ENCODE results near the gene AVPR1B.

AVPR1B gene

GRCh38 chr1:206089341-206089740, 27.8 kb downstream of the AVPR1B start:
- no peak for ATAC-seq (replicated peaks; ENCODE audit: extremely low read depth, poor library complexity, severe bottlenecking)
- Mint-ChIP-seq H3K36me3 (ENCODE audit: insufficient read depth) (no peaks in the 10 kb centered on the region), H3K27ac (ENCODE audit: low read depth) (no peak overlapping the region), H3K4me3 (no peak overlapping the region), H3K9me3 (no peaks in the 10 kb centered on the region), H3K4me1 (no peaks in the 10 kb centered on the region), H3K27me3 (peaks cover 15% of the 10 kb centered on the region)
- no peak for DNase-seq (ENCODE audit: low spot score in 2 of 2)

- Mint-ChIP-seq H3K36me3 (ENCODE audit: insufficient read depth) (no peaks in the 10 kb centered on the region), H3K4me3 (no peak overlapping the region), H3K27me3 (peaks cover 6% of the 10 kb centered on the region), H3K4me1 (no peaks in the 10 kb centered on the region), H3K9me3 (no peaks in the 10 kb centered on the region), H3K27ac (ENCODE audit: low read depth) (no peak overlapping the region)
- ATAC-seq (replicated peaks; ENCODE audit: extremely low read depth, poor library complexity, severe bottlenecking) (no peak), DNase-seq (ENCODE audit: low spot score in 2 of 2) (no peak)
Measured at GRCh38 chr1:206087091-206087490, 30.1 kb downstream of the AVPR1B start.

DNA sequence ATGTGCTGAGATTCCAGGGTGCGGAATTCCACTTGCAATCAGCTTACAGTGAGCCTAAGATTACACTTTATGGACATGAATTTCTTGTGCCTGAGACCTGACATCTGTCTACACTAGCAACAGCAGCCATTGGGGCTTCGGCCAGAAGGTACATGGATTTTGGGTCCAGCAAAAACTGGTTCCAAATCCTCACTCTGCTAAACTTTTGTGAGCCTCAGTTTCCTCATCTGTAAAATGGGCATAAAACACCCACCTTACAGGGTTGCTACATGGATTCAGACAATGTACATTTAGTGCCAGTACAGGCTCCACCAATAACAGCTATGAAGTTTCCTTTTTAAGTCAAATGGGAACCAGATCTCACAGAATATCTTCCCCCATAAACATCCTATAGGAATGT, 33.4 kb downstream of the AVPR1B start:
- H3K27me3 Mint-ChIP-seq = no peaks in the 10 kb centered on the region
- H3K27ac Mint-ChIP-seq (ENCODE audit: low read depth) = no peak overlapping the region
- H3K9me3 Mint-ChIP-seq = no peaks in the 10 kb centered on the region
- no peaks in the 10 kb centered on the region for H3K36me3 Mint-ChIP-seq (ENCODE audit: insufficient read depth)
- no peak for DNase-seq (ENCODE audit: low spot score in 2 of 2)
- ATAC-seq (replicated peaks; ENCODE audit: extremely low read depth, poor library complexity, severe bottlenecking) = no peak
- H3K4me1 Mint-ChIP-seq = peaks cover 17% of the 10 kb centered on the region
- H3K4me3 Mint-ChIP-seq = no peak overlapping the region

GRCh38 chr1:206082831-206083695, 34.1 kb downstream of the AVPR1B start:
- no peak overlapping the region for H3K4me3 Mint-ChIP-seq
- H3K4me1 Mint-ChIP-seq = peaks cover 17% of the 10 kb centered on the region
- H3K9me3 Mint-ChIP-seq = no peaks in the 10 kb centered on the region
- DNase-seq (ENCODE audit: low spot score in 2 of 2) (no peak), ATAC-seq (replicated peaks; ENCODE audit: extremely low read depth, poor library complexity, severe bottlenecking) (no peak)
- H3K27me3 Mint-ChIP-seq = no peaks in the 10 kb centered on the region
- H3K36me3 Mint-ChIP-seq (ENCODE audit: insufficient read depth) = no peaks in the 10 kb centered on the region
- H3K27ac Mint-ChIP-seq (ENCODE audit: low read depth) = no peak overlapping the region

DNA sequence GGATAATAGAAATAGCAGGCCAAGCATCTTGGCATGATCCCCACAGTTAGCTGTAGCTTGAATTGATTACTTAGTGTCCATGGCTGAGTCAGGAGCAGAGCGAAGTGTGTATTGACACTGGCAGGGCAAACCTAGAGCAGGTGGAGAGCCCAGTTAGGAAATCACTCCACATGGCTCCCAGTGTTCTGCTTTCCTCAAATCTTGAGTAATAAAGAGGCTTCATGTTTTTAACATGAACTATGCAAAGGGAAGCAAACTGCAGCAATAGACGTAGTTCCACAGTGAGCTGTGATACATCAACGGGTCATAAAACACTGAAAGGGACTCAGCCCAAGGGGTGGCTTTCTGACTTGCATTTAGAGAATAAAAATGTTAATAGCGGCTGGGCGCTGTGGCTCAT, 35.3 kb downstream of the AVPR1B start:
- ATAC-seq (replicated peaks; ENCODE audit: extremely low read depth, poor library complexity, severe bottlenecking) (no peak), DNase-seq (ENCODE audit: low spot score in 2 of 2) (no peak)
- no peaks in the 10 kb centered on the region for H3K36me3 Mint-ChIP-seq (ENCODE audit: insufficient read depth)
- no peak overlapping the region for H3K27ac Mint-ChIP-seq (ENCODE audit: low read depth)
- H3K4me1 Mint-ChIP-seq = peaks cover 17% of the 10 kb centered on the region
- no peaks in the 10 kb centered on the region for H3K9me3 Mint-ChIP-seq
- no peaks in the 10 kb centered on the region for H3K27me3 Mint-ChIP-seq
- no peak overlapping the region for H3K4me3 Mint-ChIP-seq

GRCh38 chr1:206080026-206080820, 37.0 kb downstream of the AVPR1B start:
- DNase-seq (ENCODE audit: low spot score in 2 of 2) (no peak), ATAC-seq (replicated peaks; ENCODE audit: extremely low read depth, poor library complexity, severe bottlenecking) (peak; percentile 49)
- Mint-ChIP-seq H3K27ac (ENCODE audit: low read depth) (no peak overlapping the region), H3K27me3 (peaks cover 1% of the 10 kb centered on the region), H3K9me3 (no peaks in the 10 kb centered on the region), H3K36me3 (ENCODE audit: insufficient read depth) (no peaks in the 10 kb centered on the region), H3K4me3 (peak overlapping the region; percentile 23), H3K4me1 (peaks cover 17% of the 10 kb centered on the region)

GRCh38 chr1:206079135-206079534, 38.1 kb downstream of the AVPR1B start:
- Mint-ChIP-seq H3K27me3 (peaks cover 12% of the 10 kb centered on the region), H3K36me3 (ENCODE audit: insufficient read depth) (no peaks in the 10 kb centered on the region), H3K9me3 (no peaks in the 10 kb centered on the region), H3K27ac (ENCODE audit: low read depth) (no peak overlapping the region), H3K4me3 (no peak overlapping the region), H3K4me1 (peaks cover 17% of the 10 kb centered on the region)
- DNase-seq (ENCODE audit: low spot score in 2 of 2) (no peak), ATAC-seq (replicated peaks; ENCODE audit: extremely low read depth, poor library complexity, severe bottlenecking) (no peak)

- Mint-ChIP-seq H3K4me1 (peaks cover 17% of the 10 kb centered on the region), H3K9me3 (no peaks in the 10 kb centered on the region), H3K4me3 (no peak overlapping the region), H3K27me3 (peaks cover 22% of the 10 kb centered on the region), H3K27ac (ENCODE audit: low read depth) (no peak overlapping the region), H3K36me3 (ENCODE audit: insufficient read depth) (peaks cover 2% of the 10 kb centered on the region)
- DNase-seq (ENCODE audit: low spot score in 2 of 2) = no peak
- no peak for ATAC-seq (replicated peaks; ENCODE audit: extremely low read depth, poor library complexity, severe bottlenecking)
Measured at GRCh38 chr1:206075786-206076755, 41.1 kb downstream of the AVPR1B start.

DNA sequence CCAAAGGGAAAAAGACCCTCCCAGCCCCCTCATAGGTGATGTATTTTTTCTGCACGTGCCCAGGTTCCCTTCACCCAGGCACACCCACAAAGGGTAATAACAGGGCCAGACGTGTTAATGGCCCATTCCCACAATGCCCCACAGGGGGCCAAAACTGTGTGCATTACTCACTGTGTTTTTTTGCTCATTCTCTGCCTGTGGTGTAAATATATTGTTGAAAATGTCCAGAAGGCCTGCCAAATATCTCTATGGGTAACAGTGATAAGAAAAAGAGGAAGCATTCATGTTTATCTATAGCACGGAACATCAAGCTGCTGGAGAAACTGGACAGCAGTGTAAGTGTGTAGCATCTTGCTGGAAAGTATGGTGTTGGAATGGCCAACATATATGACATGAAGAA, 42.3 kb downstream of the AVPR1B start:
- no peaks in the 10 kb centered on the region for H3K9me3 Mint-ChIP-seq
- H3K4me1 Mint-ChIP-seq = peaks cover 4% of the 10 kb centered on the region
- H3K36me3 Mint-ChIP-seq (ENCODE audit: insufficient read depth) = peaks cover 2% of the 10 kb centered on the region
- peaks cover 22% of the 10 kb centered on the region for H3K27me3 Mint-ChIP-seq
- H3K27ac Mint-ChIP-seq (ENCODE audit: low read depth) = no peak overlapping the region
- ATAC-seq (replicated peaks; ENCODE audit: extremely low read depth, poor library complexity, severe bottlenecking) (no peak), DNase-seq (ENCODE audit: low spot score in 2 of 2) (no peak)
- no peak overlapping the region for H3K4me3 Mint-ChIP-seq

DNA sequence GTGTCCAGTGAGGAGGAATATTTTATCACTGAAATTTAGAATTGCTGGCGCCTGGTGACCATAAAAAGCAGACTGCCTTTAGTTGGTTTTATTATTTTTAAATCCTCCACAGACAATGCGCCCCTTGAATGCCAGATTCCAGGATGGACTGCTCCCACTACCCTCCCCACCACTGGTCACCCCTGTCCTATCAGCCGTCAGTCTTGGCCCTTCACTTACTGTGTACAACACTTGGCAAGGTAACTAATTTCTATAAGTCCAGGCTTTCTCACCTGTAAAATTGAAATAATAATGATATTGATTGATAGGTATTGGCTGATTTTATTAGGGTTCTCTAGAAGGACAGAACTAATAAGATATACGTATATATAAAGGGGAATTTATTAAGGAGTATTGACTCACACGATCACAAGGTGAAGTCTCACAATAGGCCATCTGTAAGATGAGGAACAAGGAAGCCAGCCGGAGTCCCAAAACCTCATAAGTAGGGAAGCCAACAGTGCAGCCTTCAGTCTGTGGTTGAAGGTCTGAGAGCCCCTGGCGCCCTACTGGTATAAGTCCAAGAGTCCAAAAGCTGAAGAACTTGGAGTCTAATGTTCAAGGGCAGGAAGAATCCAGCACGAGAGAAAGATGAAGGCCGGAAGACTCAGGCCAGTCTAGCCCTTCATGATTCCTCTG, 46.4 kb downstream of the AVPR1B start:
- peaks cover 3% of the 10 kb centered on the region for H3K36me3 Mint-ChIP-seq (ENCODE audit: insufficient read depth)

GRCh38 chr1:206068314-206068713, 48.9 kb downstream of the AVPR1B start:
- Mint-ChIP-seq H3K9me3 (no peaks in the 10 kb centered on the region), H3K27me3 (peaks cover 1% of the 10 kb centered on the region), H3K36me3 (ENCODE audit: insufficient read depth) (peaks cover 1% of the 10 kb centered on the region), H3K4me3 (no peak overlapping the region), H3K27ac (ENCODE audit: low read depth) (no peak overlapping the region), H3K4me1 (no peaks in the 10 kb centered on the region)
- ATAC-seq (replicated peaks; ENCODE audit: extremely low read depth, poor library complexity, severe bottlenecking) = no peak
- DNase-seq (ENCODE audit: low spot score in 2 of 2) = no peak

More for the DNA sequence above, 46.4 kb downstream of the AVPR1B start:
- peaks cover 22% of the 10 kb centered on the region for H3K27me3 Mint-ChIP-seq
- no peak for DNase-seq (ENCODE audit: low spot score in 2 of 2)
- no peak overlapping the region for H3K27ac Mint-ChIP-seq (ENCODE audit: low read depth)
- H3K4me3 Mint-ChIP-seq = no peak overlapping the region
- no peak for ATAC-seq (replicated peaks; ENCODE audit: extremely low read depth, poor library complexity, severe bottlenecking)
- H3K9me3 Mint-ChIP-seq = no peaks in the 10 kb centered on the region
- no peaks in the 10 kb centered on the region for H3K4me1 Mint-ChIP-seq

Data from central memory CD8-positive, alpha-beta T cell (primary cell).